ENCODE results near the gene CEP89. TPM values are rescaled to one million over a fixed set of nuclear protein-coding genes. Genes with fewer than 3 reads are reported as not detected.
A peak's percentile ranks its signal among the peaks of the same experiment; 100 is the strongest.
"Not testable (repeated sequence)": the region's sequence is repeated elsewhere in the genome, so short reads cannot be mapped to it uniquely, and the experiment has no call there.

Gene CEP89
- total RNA-seq, 1 donor from 2014 or later = 29.0 TPM

DNA sequence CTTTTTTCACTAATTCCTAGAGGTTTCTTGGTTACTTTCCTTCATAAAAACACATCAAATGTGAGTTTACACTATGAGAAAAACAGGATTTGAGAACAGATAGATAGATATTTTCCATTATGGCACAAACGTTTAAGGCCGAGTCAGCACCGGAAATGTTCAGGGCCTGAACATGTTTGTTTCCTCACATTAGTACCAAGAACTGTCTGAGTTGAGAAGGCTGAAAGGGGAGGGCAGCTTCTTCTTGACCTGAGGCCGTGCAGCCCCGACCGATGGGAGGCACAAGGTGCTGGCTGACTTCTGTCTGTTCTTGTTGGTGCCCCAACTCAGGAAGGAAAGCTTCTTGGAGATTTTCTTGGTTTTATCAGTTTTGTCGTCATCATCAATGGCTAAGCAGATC lies 8.0 kb upstream of the CEP89 start:
- not testable (repeated sequence) for H3K4me1 Mint-ChIP-seq; H3K9me3 Mint-ChIP-seq; H3K4me3 Mint-ChIP-seq; DNase-seq (ENCODE audit: low spot score in 2 of 2, unreplicated experiment in 2 of 2); H3K27ac Mint-ChIP-seq; H3K27me3 Mint-ChIP-seq (ENCODE audit: low read depth)
- H3K36me3 Mint-ChIP-seq = peaks cover 15% of the 10 kb centered on the region

DNA sequence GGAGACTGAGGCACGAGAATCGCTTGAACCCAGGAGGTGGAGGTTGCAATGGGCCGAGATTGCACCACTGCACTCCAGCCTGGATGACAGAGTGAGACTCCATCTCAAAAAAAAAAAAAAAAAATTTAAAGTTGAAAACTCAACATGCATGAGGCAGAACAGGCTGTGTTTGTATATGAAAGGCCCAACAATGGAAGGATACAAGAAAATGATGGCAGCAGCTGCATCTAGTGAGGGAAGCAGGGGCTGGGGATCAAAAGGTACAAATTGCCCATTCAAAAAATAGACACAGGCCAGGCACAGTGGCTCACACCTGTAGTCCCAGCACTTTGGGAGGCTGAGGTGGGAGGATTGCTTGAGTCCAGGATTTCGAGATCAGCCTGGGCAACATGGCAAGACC lies 6.1 kb upstream of the CEP89 start:
- H3K27me3 Mint-ChIP-seq (ENCODE audit: low read depth); DNase-seq (ENCODE audit: low spot score in 2 of 2, unreplicated experiment in 2 of 2); H3K27ac Mint-ChIP-seq; H3K4me1 Mint-ChIP-seq; H3K4me3 Mint-ChIP-seq; H3K9me3 Mint-ChIP-seq: not testable (repeated sequence)
- peaks cover 13% of the 10 kb centered on the region for H3K36me3 Mint-ChIP-seq

DNA sequence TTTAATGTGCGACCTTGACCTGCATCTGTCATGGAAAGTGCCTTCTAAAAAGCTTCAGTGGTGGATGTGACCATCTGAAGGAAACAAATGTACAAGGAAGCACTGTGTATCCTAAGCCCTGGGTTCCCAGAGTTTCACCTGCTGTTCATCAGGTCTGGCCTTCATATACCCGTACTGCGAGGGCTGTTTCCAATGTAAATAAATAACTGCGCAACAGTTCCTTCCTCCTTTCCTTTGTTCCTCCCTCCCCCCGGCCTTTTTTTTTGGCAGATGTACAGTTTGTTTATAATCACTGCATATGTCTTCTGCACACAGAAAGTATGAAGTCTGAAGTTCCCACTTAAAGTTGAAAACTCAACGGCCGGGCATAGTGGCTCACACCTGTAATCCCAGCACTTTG lies 5.5 kb upstream of the CEP89 start:
- H3K27ac Mint-ChIP-seq = no peak overlapping the region
- DNase-seq (ENCODE audit: low spot score in 2 of 2, unreplicated experiment in 2 of 2) = no peak
- H3K9me3 Mint-ChIP-seq = no peaks in the 10 kb centered on the region
- no peak overlapping the region for H3K4me3 Mint-ChIP-seq
- TF ChIP-seq, protein P1, sequence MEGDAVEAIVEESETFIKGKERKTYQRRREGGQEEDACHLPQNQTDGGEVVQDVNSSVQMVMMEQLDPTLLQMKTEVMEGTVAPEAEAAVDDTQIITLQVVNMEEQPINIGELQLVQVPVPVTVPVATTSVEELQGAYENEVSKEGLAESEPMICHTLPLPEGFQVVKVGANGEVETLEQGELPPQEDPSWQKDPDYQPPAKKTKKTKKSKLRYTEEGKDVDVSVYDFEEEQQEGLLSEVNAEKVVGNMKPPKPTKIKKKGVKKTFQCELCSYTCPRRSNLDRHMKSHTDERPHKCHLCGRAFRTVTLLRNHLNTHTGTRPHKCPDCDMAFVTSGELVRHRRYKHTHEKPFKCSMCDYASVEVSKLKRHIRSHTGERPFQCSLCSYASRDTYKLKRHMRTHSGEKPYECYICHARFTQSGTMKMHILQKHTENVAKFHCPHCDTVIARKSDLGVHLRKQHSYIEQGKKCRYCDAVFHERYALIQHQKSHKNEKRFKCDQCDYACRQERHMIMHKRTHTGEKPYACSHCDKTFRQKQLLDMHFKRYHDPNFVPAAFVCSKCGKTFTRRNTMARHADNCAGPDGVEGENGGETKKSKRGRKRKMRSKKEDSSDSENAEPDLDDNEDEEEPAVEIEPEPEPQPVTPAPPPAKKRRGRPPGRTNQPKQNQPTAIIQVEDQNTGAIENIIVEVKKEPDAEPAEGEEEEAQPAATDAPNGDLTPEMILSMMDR (IDR thresholded peaks at IDR 0.05; ENCODE audit: unreplicated experiment) = no peak
- H3K4me1 Mint-ChIP-seq = peaks cover 1% of the 10 kb centered on the region
- peaks cover 10% of the 10 kb centered on the region for H3K36me3 Mint-ChIP-seq
- no peaks in the 10 kb centered on the region for H3K27me3 Mint-ChIP-seq (ENCODE audit: low read depth)

DNA sequence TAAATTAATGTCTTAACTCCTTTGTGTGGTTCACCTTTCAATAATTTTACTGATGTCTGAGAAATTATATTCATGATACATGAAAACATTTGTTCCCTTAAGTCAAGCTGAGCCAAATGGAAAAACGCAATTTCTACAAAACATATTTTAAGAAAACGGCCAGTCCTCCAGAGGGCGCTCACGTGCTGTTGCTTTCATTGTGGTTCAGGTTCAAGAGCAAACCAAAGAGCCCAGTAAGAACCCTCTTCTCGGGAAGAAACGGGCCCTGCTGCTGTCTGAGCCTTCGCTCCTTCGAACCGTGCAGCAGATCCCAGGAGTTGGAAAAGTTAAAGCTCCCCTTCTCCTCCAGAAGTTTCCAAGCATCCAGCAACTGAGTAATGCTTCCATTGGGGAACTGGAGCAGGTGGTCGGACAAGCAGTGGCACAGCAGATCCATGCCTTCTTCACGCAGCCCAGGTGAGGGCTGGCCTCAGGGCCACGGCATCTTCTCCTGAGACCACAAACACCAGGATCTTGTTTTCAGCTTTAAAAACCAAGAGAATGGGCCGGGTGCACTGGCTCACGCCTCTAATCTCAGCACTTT lies 4.6 kb upstream of the CEP89 start:
- peaks cover 8% of the 10 kb centered on the region for H3K4me1 Mint-ChIP-seq

DNA sequence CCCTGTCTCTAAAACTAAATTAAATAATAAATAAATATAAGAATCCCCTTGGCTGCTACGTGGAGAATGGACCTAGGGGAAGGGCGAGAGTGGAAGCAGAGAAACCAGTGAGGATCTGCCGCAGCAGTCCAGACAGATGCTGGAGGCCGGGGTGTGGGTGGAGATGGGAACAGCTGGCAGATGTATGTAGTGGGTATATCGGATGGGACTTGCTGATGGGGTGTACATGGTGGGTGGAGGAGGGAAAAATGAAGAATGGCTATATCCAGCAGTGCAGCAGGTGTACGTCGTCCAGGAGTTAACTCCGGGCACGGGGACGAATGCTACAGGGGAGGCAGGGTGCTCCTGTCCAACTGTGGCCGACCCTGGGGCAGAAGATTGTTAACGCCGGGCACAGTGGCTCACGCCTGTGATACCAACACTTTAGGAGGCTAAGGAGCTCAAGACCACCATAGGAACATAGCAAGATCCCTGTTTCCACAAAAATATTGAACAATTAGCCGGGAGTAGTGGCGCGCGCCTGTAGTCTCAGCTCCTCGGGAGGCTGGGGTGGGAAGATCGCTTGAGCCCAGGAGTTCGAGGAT lies 654 bp downstream of the CEP89 start:
- TF ChIP-seq, protein P1 (IDR thresholded peaks at IDR 0.05; ENCODE audit: unreplicated experiment) = no peak
- DNase-seq (ENCODE audit: low spot score in 2 of 2, unreplicated experiment in 2 of 2) = no peak
- H3K4me3 Mint-ChIP-seq = peak overlapping the region; percentile 100
- peaks cover 9% of the 10 kb centered on the region for H3K36me3 Mint-ChIP-seq
- H3K4me1 Mint-ChIP-seq = peaks cover 13% of the 10 kb centered on the region
- H3K27me3 Mint-ChIP-seq (ENCODE audit: low read depth) = no peaks in the 10 kb centered on the region
- H3K27ac Mint-ChIP-seq = peak overlapping the region; percentile 96
- no peaks in the 10 kb centered on the region for H3K9me3 Mint-ChIP-seq

More for the DNA sequence above, 4.6 kb upstream of the CEP89 start:
- Mint-ChIP-seq H3K27ac (no peak overlapping the region), H3K36me3 (peaks cover 10% of the 10 kb centered on the region), H3K27me3 (ENCODE audit: low read depth) (no peaks in the 10 kb centered on the region), H3K4me3 (no peak overlapping the region), H3K9me3 (no peaks in the 10 kb centered on the region)
- peak in 1 of 2 experiments; percentile 73 for DNase-seq (ENCODE audit: low spot score in 2 of 2, unreplicated experiment in 2 of 2)
- TF ChIP-seq, protein P1 (IDR thresholded peaks at IDR 0.05; ENCODE audit: unreplicated experiment) = peak; percentile 78

DNA sequence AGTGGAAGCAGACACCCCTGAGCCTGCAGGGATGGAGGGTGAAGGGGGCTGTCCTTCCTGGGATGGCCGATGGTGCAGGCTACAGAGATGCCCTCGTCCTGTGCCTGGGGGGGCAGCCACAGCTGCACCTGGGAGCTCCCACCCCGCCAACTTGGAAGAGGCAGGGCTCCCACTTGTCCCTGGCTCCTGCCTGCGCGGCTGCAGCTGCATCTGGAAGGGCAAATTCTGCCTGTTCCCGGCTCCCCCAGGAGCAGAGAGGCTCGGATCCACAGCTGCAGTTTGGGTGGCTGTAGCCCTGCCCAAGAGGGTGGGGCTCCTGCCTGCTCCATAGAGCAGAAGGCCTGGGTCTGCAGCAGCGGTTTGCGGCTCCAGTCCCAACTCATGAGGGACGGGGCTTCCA lies 2.2 kb downstream of the CEP89 start:
- peaks cover 7% of the 10 kb centered on the region for H3K36me3 Mint-ChIP-seq
- no peak for DNase-seq (ENCODE audit: low spot score in 2 of 2, unreplicated experiment in 2 of 2)
- no peaks in the 10 kb centered on the region for H3K9me3 Mint-ChIP-seq
- peaks cover 13% of the 10 kb centered on the region for H3K4me1 Mint-ChIP-seq
- H3K4me3 Mint-ChIP-seq = peak overlapping the region; percentile 52
- no peak overlapping the region for H3K27ac Mint-ChIP-seq
- H3K27me3 Mint-ChIP-seq (ENCODE audit: low read depth) = no peaks in the 10 kb centered on the region
- TF ChIP-seq, protein P1 (IDR thresholded peaks at IDR 0.05; ENCODE audit: unreplicated experiment) = no peak
